HG03565 (cell line): ENCODE data around the gene CCL1.

ENCODE experiments used
- ATAC-seq: cut with Tn5 transposase; IDR thresholded peaks from one replicate; pipeline ENCODE4 v1.9.1; 2021; ENCODE audit warnings: mild to moderate bottlenecking, moderate library complexity; ENCODE audit not compliant: unreplicated experiment

Gene CCL1

GRCh38 chr17:34363183-34363661, at the start of gene CCL1:
CCL1 (minus strand) TSS chr17:34363233; CDS start chr17:34363161, 72 bp downstream.
- no peak for ATAC-seq

DNA sequence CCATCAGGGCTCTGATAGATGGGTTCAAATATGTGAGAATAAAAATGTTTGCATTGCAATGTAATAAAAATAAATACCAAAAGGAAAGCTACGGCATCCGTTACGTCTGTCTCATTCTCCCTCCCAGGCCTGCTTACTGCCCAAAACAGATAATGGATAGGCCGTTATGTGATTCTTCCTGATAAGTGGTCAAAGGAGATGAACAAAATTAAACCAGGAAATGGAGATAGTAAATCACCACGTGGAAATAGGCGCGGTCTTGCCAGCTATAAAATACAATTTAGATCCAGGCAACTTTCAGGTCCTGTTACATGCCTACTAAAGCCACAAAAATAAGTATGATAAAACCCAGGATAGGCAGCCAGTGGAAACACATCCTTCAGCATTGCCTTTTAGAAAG, 49.5 kb upstream of the CCL1 start:
- no peak for ATAC-seq

GRCh38 chr17:34411646-34412421, 48.8 kb upstream of the CCL1 start:
- no peak for ATAC-seq

DNA sequence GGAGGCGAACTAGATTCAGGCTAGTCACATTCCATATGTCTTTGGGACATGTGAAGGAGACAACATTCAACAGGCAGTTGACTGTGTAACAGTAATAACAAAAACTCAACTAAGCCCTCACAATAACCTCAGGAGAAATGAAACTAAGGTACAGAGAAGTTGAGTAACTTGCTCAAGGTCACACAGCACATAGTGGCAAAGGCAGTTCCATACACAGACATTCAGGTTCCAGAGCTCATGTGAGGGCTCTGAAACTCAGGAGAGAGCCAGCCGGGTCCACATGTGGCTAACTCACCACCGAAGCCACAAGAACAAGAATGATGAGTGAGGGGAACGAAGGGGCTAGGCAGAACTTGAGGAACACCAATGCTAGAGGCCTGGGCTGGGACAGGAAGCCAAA, 46.3 kb upstream of the CCL1 start:
- no peak for ATAC-seq

DNA sequence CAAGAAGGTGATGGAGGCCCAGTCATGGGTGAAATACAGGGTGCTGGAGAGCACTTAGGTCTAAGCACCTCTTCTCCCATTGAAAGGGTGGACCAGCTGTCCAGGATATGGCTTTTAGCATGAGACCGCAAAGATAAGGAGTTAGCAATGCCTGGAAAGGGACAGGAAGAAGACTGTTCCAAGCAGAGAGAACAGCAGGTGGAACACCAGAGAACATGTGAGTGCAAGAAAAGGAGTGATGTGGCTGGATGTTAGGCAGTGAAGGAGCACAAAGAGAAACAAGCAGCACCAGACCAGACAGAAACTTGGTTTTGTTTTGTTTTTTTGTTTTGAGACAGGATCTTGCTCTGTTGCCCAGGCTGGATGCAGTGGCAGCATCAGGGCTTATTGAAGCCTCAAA, 45.4 kb upstream of the CCL1 start:
- no peak for ATAC-seq

- ATAC-seq = no peak
Measured at GRCh38 chr17:34406226-34406625, 43.2 kb upstream of the CCL1 start.

DNA sequence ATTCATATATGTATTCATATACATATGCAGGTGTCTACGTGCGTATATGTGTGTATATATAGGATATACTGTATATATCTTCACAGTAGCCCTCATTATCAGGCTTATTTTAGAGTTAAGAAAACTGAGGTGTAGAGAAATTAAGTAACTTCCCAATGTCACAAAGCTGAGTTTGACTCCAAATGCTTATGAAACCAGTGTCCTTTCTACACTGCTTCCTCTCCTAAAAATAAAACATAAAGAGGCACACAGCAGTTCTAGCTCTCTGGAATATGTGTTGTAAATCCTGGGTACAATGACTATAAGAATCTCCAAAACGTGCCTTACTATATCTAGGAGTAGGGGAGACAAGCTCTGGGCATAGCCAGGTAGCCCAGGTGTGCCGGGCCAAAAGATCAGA, 40.0 kb upstream of the CCL1 start:
- ATAC-seq = no peak

DNA sequence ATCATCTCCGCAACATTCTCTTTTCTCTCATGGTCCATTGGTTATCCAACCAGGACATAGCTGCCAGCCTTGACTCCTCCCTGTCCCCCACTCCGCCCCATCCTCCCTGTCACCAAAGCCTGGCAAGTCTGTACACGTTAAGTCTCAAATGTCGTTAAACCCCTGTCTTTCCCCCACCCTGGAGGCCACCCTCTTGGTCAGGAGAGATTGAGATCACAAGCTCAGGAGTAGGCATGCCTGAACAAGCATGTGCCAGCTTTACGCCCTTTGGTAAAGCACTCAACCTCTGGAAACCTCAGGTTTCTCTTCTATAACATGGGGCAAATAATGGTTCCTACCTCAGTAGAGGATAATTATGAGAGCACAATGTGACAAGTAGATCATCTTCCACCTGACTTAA, 38.1 kb upstream of the CCL1 start:
- no peak for ATAC-seq

- no peak for ATAC-seq
Measured at GRCh38 chr17:34400301-34400931, 37.4 kb upstream of the CCL1 start.

DNA sequence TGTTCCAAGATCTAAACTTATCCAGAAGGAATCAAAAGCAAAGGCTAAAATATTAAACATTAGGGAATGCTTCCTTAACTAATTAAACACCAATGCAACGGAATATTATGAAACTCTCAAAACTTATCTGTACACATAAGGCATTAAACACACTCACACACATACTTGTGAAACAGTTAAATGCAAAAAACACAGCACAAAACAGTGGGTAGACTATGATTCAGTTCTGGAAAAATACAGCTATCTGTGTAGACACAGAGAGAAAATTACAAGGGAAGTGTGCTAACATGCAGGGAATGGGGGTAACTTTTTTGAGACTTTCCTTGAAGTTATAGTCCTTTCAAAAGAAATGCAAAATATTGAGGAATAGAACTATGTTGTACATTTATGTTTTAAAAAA, 36.7 kb upstream of the CCL1 start:
- ATAC-seq = no peak

DNA sequence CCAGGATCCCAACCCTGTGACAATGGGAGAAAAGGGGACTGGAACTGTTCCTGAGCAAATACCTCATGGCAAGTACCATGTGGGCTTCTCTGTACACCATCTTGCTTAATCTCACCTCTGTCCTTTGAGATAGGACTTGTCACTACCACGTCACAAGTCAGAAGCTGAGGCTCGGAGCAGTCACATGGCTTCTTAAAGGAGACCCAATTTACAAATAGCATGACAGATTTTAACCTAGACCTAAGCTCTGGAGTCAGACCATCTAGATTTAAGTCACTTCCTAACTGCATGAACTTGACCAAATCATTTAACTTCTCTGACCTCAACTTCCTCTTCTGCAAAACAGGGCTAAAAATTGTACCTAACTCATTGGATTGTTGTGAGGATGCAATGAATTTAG, 36.0 kb upstream of the CCL1 start:
- no peak for ATAC-seq

DNA sequence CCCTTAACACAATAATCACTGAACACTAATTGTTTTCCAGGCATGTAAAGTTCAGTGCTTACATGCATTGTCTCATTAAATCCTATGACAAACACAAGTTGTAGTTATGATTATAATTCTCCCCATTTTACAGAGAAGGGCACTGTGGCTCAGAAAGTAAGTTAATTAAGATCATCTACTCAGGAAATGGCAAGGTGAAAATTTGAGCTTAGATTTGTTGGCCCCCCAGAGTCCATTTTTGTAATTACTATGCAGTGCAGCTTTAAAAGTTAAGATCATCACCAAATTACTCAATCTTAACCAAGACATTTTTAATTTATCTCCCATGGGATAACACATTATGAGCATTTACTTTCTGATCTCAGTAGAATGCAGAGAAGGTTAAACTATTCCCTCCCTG, 34.2 kb upstream of the CCL1 start:
- no peak for ATAC-seq

GRCh38 chr17:34393401-34393800, 30.4 kb upstream of the CCL1 start:
- no peak for ATAC-seq

DNA sequence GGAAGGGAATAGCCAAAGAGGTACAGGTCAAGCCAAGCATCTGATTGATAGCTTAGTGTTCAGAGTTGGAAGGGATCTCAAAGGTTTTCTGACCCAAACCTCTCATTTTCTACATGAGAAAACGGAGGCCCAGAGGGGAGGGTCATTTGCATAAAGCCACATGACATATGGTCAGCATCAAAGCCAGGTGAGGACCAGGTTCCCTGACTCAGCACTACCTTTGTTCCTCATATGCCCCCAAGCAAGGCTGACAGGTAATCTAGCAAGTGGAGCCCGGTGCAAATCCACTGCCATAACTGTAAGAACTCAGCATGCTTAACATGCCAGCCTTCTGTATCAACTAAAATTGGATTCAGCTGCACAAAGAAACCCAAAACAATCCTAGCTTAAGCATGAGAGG, 28.2 kb upstream of the CCL1 start:
- ATAC-seq = no peak

- ATAC-seq = no peak
Measured at GRCh38 chr17:34390649-34391048, 27.6 kb upstream of the CCL1 start.

DNA sequence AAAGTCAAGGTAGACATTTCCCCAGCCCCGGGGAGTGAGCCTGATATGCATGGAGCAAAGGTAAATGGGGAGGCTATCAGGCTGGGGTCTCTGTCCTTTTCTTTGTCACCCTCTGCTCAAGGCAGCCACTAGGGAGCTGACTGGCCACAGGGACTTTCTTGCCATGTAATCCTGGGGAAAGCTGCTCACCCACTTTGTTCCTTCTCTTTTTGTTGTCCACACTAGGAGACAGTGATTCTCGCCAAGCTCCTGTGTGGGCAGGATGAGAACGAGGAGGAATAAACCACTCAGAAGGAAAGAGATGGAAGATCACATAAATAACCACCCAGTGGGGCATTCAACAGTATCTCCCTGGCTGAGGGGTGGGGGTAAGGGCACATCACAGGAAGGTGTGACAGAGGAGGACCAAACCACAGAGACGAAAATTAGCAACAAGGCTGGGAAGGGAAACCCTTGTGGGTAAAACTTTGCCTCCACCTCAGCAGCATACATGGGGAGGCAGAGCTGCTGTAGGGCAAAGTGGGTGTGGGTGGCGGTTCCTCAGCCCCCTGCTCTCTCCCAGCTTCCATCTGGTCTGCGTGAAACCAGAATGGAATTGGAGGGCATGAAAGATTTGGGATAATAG, 26.2 kb upstream of the CCL1 start:
- no peak for ATAC-seq

GRCh38 chr17:34387566-34387965, 24.5 kb upstream of the CCL1 start:
- no peak for ATAC-seq

GRCh38 chr17:34386697-34387550, 23.9 kb upstream of the CCL1 start:
- no peak for ATAC-seq

GRCh38 chr17:34386343-34386696, 23.3 kb upstream of the CCL1 start:
- ATAC-seq = no peak

GRCh38 chr17:34384822-34385605, 22.0 kb upstream of the CCL1 start:
- no peak for ATAC-seq
